ENCODE results near the gene CHMP1A.
"Not testable (repeated sequence)": the region's sequence is repeated elsewhere in the genome, so short reads cannot be mapped to it uniquely, and the experiment has no call there.

CHMP1A gene

DNA sequence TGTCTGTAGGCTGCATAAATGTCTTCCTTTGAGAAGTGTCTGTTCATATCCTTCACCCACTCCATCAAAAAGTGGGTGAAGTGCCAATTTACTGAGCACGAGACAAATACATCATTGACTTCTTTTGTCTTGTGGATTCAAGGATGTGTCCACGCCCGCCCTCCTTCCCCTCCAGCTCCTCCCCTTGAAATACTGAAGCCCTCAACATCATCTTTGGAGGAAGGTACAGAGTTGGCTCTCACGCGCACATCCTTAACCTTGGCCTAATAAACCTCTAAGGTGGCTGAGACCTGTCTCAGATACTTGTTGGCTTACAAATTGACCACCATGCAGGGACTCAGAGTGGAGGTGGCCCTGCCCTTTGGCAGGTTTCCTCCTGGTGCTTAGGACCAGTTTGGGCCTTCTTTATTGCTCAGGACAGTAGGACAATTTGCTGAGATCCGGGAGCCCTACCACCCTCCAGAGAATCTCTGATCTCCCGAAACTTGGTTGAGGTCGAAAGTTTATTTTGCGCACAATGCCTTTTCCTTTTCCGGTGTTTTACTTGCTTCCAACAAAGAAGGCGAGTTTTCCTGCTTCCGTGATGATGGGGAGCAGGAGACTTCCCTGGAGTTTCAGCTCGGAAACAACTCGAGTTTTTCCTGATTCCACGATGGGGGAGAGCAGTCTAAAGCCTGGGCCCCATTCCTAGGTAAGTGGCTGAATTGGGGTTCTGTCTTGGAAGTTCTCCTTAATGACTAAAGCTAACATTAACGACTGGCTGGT, 14.9 kb upstream of the CHMP1A start:
- Histone ChIP-seq H3K79me2 (no peaks in the 10 kb centered on the region), H3K4me2 (ENCODE audit: low read length) (no peak overlapping the region), H3K4me1 (no peaks in the 10 kb centered on the region), H2AFZ (no peak overlapping the region), H3K36me3 (ENCODE audit: control insufficient read depth, insufficient read depth, low read length) (no peaks in the 10 kb centered on the region), H3K27me3 (ENCODE audit: control insufficient read depth, insufficient read depth, low read length) (no peaks in the 10 kb centered on the region), H3K9ac (no peak overlapping the region), H3K9me3 (ENCODE audit: control insufficient read depth, low read length) (no peaks in the 10 kb centered on the region), H3K4me3 (ENCODE audit: low read depth, low read length) (no peak overlapping the region), H3K27ac (no peak overlapping the region)
- no peak for TF ChIP-seq CTCF (IDR thresholded peaks at IDR 0.05)

- H3K4me3 ChIP-seq (ENCODE audit: low read depth, low read length); H3K4me1 ChIP-seq; H3K27ac ChIP-seq; H3K9me3 ChIP-seq (ENCODE audit: control insufficient read depth, low read length); H3K27me3 ChIP-seq (ENCODE audit: control insufficient read depth, insufficient read depth, low read length); H3K79me2 ChIP-seq; H3K36me3 ChIP-seq (ENCODE audit: control insufficient read depth, insufficient read depth, low read length); H2AFZ ChIP-seq; H3K4me2 ChIP-seq (ENCODE audit: low read length); H3K9ac ChIP-seq: not testable (repeated sequence)
Measured at GRCh38 chr16:89671565-89671964, 14.1 kb upstream of the CHMP1A start.

GRCh38 chr16:89670496-89671431, 13.3 kb upstream of the CHMP1A start:
- Histone ChIP-seq H3K79me2 (no peaks in the 10 kb centered on the region), H3K4me3 (ENCODE audit: low read depth, low read length) (no peak overlapping the region), H3K9ac (no peak overlapping the region), H3K9me3 (ENCODE audit: control insufficient read depth, low read length) (no peaks in the 10 kb centered on the region), H3K27me3 (ENCODE audit: control insufficient read depth, insufficient read depth, low read length) (no peaks in the 10 kb centered on the region), H2AFZ (no peak overlapping the region), H3K27ac (no peak overlapping the region), H3K36me3 (ENCODE audit: control insufficient read depth, insufficient read depth, low read length) (no peaks in the 10 kb centered on the region), H3K4me2 (ENCODE audit: low read length) (no peak overlapping the region), H3K4me1 (no peaks in the 10 kb centered on the region)
- no peak for TF ChIP-seq CTCF (IDR thresholded peaks at IDR 0.05)

DNA sequence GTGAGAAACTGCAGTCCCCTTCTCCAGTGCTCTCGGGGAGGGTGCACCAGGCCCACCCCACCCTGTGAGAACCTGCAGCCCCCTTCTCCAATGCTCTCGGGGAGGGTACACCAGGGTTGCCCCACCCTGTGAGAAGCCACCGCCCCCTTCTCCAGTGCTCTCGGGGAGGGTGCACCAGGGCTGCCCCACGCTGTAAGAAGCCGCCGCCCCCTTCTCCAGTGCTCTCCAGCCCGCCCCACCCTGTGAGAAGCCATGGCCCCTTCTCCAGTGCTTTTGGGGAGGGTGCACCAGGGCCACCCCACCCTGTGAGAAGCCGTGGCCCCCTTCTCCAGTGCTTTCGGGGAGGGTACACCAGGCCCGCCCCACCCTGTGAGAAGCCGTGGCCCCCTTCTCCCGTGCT, 12.2 kb upstream of the CHMP1A start:
- Histone ChIP-seq H3K36me3 (ENCODE audit: control insufficient read depth, insufficient read depth, low read length) (no peaks in the 10 kb centered on the region), H3K9me3 (ENCODE audit: control insufficient read depth, low read length) (no peaks in the 10 kb centered on the region), H3K27me3 (ENCODE audit: control insufficient read depth, insufficient read depth, low read length) (no peaks in the 10 kb centered on the region), H3K4me3 (ENCODE audit: low read depth, low read length) (no peak overlapping the region), H3K9ac (no peak overlapping the region), H3K4me2 (ENCODE audit: low read length) (no peak overlapping the region), H3K4me1 (no peaks in the 10 kb centered on the region), H3K79me2 (no peaks in the 10 kb centered on the region), H2AFZ (no peak overlapping the region), H3K27ac (no peak overlapping the region)
- TF ChIP-seq CTCF (IDR thresholded peaks at IDR 0.05), result no peak

DNA sequence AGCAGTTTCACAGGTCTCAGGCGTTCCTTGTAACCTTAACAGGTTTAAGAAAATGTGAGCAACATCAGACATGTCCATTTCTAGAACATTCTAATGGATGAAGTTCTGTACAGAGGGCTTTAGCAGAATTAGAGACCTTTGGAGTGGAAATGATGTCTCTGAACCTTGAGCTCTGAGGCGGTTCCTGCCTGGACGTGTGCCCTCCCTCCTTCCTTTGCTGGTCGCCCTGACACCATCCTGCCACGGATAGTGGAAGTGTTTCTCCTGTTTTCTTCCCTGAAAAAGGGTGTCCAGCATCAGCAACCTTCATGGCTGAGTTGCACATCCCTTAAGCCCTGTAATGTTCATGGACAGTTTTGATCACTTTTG, 11.3 kb upstream of the CHMP1A start:
- H3K4me1 ChIP-seq, result no peaks in the 10 kb centered on the region
- no peak overlapping the region for H3K4me2 ChIP-seq (ENCODE audit: low read length)
- H3K36me3 ChIP-seq (ENCODE audit: control insufficient read depth, insufficient read depth, low read length), result no peaks in the 10 kb centered on the region
- H3K79me2 ChIP-seq, result no peaks in the 10 kb centered on the region
- H3K27me3 ChIP-seq (ENCODE audit: control insufficient read depth, insufficient read depth, low read length), result no peaks in the 10 kb centered on the region
- H3K4me3 ChIP-seq (ENCODE audit: low read depth, low read length), result no peak overlapping the region
- H3K9ac ChIP-seq, result no peak overlapping the region
- H2AFZ ChIP-seq, result no peak overlapping the region
- H3K27ac ChIP-seq, result no peak overlapping the region
- no peak for TF ChIP-seq CTCF (IDR thresholded peaks at IDR 0.05)
- no peaks in the 10 kb centered on the region for H3K9me3 ChIP-seq (ENCODE audit: control insufficient read depth, low read length)
